Mesenchymal stem cell (in vitro differentiated cells and primary cell): ENCODE measurements around the gene MGA.
"Not testable (repeated sequence)": the region's sequence is repeated elsewhere in the genome, so short reads cannot be mapped to it uniquely, and the experiment has no call there.

ENCODE experiments used
- DNase-seq: peaks from one replicate; pipeline ENCODE4 v3.0.0-alpha.2; 2013
- H2AFZ ChIP-seq: one replicate; pipeline ENCODE4 v1.6.1; 2013; ENCODE audit warnings: low read depth, mild to moderate bottlenecking, control low read depth, inconsistent platforms, low read length, moderate library complexity
- H2AK5ac ChIP-seq: 2 replicates; pipeline ENCODE4 v1.6.1; 2013; ENCODE audit warnings: low read length, moderate library complexity, mild to moderate bottlenecking, inconsistent platforms; ENCODE audit not compliant: severe bottlenecking
- H2BK120ac ChIP-seq: one replicate; pipeline ENCODE4 v1.6.1; 2013; ENCODE audit warnings: low read depth, mild to moderate bottlenecking, inconsistent platforms, low read length, moderate library complexity
- H2BK12ac ChIP-seq, 2 experiments: one replicate each; pipeline ENCODE4 v1.6.1; 2013; ENCODE audit warnings: inconsistent platforms in 2 of 2, low read length in 2 of 2, mild to moderate bottlenecking in 2 of 2, moderate library complexity in 2 of 2, control low read depth in 1 of 2
- H2BK15ac ChIP-seq: one replicate; pipeline ENCODE4 v1.6.1; 2013; ENCODE audit warnings: mild to moderate bottlenecking, low read depth, inconsistent platforms; ENCODE audit not compliant: poor library complexity, severe bottlenecking
- H2BK5ac ChIP-seq: 2 replicates; pipeline ENCODE4 v1.6.1; 2013; ENCODE audit warnings: low read depth, mild to moderate bottlenecking, low read length, control low read depth, inconsistent platforms; ENCODE audit not compliant: poor library complexity, severe bottlenecking
- H3K14ac ChIP-seq, 2 experiments: one replicate each; pipeline ENCODE4 v1.6.1; 2013; ENCODE audit warnings: inconsistent platforms in 2 of 2, low read length in 2 of 2, control low read depth in 1 of 2, mild to moderate bottlenecking in 1 of 2, moderate library complexity in 1 of 2
- H3K18ac ChIP-seq, 2 experiments: one replicate each; pipeline ENCODE4 v1.6.1; 2013; ENCODE audit warnings: inconsistent platforms in 2 of 2, low read length in 2 of 2, control low read depth in 1 of 2, low read depth in 1 of 2, mild to moderate bottlenecking in 1 of 2
- H3K23ac ChIP-seq, 2 experiments: one replicate each; pipeline ENCODE4 v1.6.1; 2013; ENCODE audit warnings: inconsistent platforms in 2 of 2, low read length in 2 of 2, mild to moderate bottlenecking in 2 of 2, moderate library complexity in 2 of 2, control low read depth in 1 of 2
- H3K27ac ChIP-seq: 2 replicates; pipeline ENCODE4 v1.5.1; 2013; ENCODE audit warnings: mild to moderate bottlenecking, moderate library complexity, low read length, control low read depth, inconsistent platforms; ENCODE audit not compliant: poor library complexity, severe bottlenecking
- H3K27me3 ChIP-seq, 2 experiments: 2 replicates each; pipeline versions ENCODE4 v1.6.1 to v1.7.0; 2013; ENCODE audit warnings: low read length in 2 of 2, mild to moderate bottlenecking in 2 of 2, moderate library complexity in 2 of 2, control low read depth in 1 of 2, inconsistent platforms in 1 of 2; ENCODE audit not compliant: control insufficient read depth in 1 of 2, insufficient read depth in 1 of 2
- H3K36me3 ChIP-seq, 2 experiments: 2 replicates each; pipeline versions ENCODE4 v1.6.1 to v1.7.0; 2013; ENCODE audit warnings: low read length in 2 of 2, control low read depth in 1 of 2, inconsistent platforms in 1 of 2, low read depth in 1 of 2, mild to moderate bottlenecking in 1 of 2; ENCODE audit not compliant: insufficient read depth in 2 of 2, control insufficient read depth in 1 of 2
- H3K4ac ChIP-seq, 2 experiments: one replicate each; pipeline ENCODE4 v1.6.1; 2013; ENCODE audit warnings: inconsistent platforms in 2 of 2, low read length in 2 of 2, mild to moderate bottlenecking in 2 of 2, moderate library complexity in 2 of 2, control low read depth in 1 of 2, low read depth in 1 of 2
- H3K4me1 ChIP-seq: 2 replicates; pipeline ENCODE4 v1.6.1; 2013; ENCODE audit warnings: low read depth, low read length, control low read depth; ENCODE audit not compliant: control insufficient read depth, insufficient read depth
- H3K4me2 ChIP-seq: 2 replicates; pipeline ENCODE4 v1.6.1; 2013; ENCODE audit warnings: low read length, mild to moderate bottlenecking, inconsistent platforms; ENCODE audit not compliant: poor library complexity, severe bottlenecking
- H3K4me3 ChIP-seq, 2 experiments: 2 replicates each; pipeline versions ENCODE4 v1.5.1 to v1.7.0; 2013; ENCODE audit warnings: low read length in 2 of 2, mild to moderate bottlenecking in 2 of 2, control low read depth in 1 of 2, low read depth in 1 of 2; ENCODE audit not compliant: insufficient read depth in 1 of 2
- H3K79me1 ChIP-seq: replicated peaks from 2 replicates; pipeline ENCODE4 v1.6.1; 2013; ENCODE audit warnings: mild to moderate bottlenecking, control low read depth, low read length, inconsistent platforms; ENCODE audit not compliant: poor library complexity, severe bottlenecking
- H3K9ac ChIP-seq: 2 replicates; pipeline ENCODE4 v1.7.0; 2013; ENCODE audit warnings: mild to moderate bottlenecking, low read length, moderate library complexity
- H3K9me3 ChIP-seq: 2 replicates; pipeline ENCODE4 v1.7.0; 2013; ENCODE audit warnings: mild to moderate bottlenecking, low read length; ENCODE audit not compliant: control insufficient read depth
- H4K8ac ChIP-seq: one replicate; pipeline ENCODE4 v1.6.1; 2013; ENCODE audit warnings: inconsistent platforms, mild to moderate bottlenecking, low read length, moderate library complexity
- H4K91ac ChIP-seq: one replicate; pipeline ENCODE4 v1.6.1; 2013; ENCODE audit warnings: mild to moderate bottlenecking, low read length, inconsistent platforms
- WGBS: methylation state at CpG from one replicate; pipeline ENCODE4 v1.1.7; 2013; ENCODE audit warnings: mixed read lengths; 5-methylcytosine and 5-hydroxymethylcytosine counted together

MGA gene

DNA sequence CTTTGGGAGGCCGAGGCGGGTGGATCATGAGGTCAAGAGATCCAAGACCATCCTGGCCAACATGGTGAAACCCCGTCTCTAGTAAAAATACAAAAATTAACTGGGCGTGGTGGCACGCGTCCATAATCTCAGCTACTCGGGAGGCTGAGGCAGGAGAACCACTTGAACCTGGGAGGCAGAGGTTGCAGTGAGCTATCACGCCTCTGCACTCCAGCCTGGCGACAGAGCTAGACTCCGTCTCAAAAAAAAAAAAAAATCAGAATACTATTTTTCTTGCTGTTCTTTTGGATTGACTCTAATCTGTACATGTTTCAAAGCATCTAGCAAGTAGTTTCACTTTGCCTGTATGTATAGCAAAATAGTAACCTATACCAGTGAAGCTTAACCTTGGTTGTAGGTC is 75.3 kb downstream of the MGA start:
- H2BK120ac ChIP-seq, H3K9ac ChIP-seq, H2BK15ac ChIP-seq, H3K27ac ChIP-seq, H3K4ac ChIP-seq, H4K91ac ChIP-seq, H3K4me3 ChIP-seq, H2AFZ ChIP-seq, H2BK12ac ChIP-seq, DNase-seq, H3K9me3 ChIP-seq, H3K27me3 ChIP-seq, H3K18ac ChIP-seq, H4K8ac ChIP-seq, H3K4me2 ChIP-seq, H3K23ac ChIP-seq, H3K14ac ChIP-seq, H2AK5ac ChIP-seq, H3K4me1 ChIP-seq, H2BK5ac ChIP-seq: not testable (repeated sequence)
- peaks cover 13% of the 10 kb centered on the region for H3K79me1 ChIP-seq
- H3K36me3 ChIP-seq, result peaks cover 21 to 64% of the 10 kb centered on the region in 2 experiments
- WGBS, result 97% methylated on average over 7 of the region's 10 CpGs

DNA sequence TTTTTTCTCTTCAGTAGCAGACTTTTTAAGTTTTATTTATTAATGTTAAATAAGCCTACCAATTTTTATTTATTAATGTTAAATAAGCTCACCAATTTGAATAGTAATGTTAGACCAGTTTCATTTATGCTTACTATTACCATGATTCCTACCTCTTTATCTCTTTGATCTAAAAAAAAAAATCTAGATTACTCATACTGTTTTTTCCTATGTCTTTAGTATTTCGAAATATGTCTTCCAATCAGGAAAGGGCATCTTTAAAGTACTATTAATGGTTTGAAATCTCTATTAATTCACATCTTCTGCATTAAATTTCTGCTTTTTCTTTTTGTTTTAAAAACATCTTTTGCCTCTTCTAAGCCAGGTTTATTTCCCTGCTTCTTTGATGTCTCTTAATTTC is 86.6 kb downstream of the MGA start:
- Histone ChIP-seq H3K14ac (no peak overlapping the region), H3K4me2 (no peak overlapping the region), H3K4me3 (no peak overlapping the region), H3K23ac (no peak overlapping the region), H2BK15ac (no peak overlapping the region), H2AFZ (no peak overlapping the region), H3K36me3 (peaks cover 19 to 47% of the 10 kb centered on the region in 2 experiments), H3K79me1 (peaks cover 15% of the 10 kb centered on the region), H4K91ac (no peak overlapping the region), H2AK5ac (no peak overlapping the region), H3K27ac (no peak overlapping the region), H3K9me3 (no peaks in the 10 kb centered on the region), H4K8ac (no peak overlapping the region), H2BK5ac (no peak overlapping the region), H3K9ac (no peak overlapping the region), H3K4me1 (no peaks in the 10 kb centered on the region), H3K27me3 (no peaks in the 10 kb centered on the region), H3K4ac (no peak overlapping the region), H2BK120ac (no peak overlapping the region), H2BK12ac (no peak overlapping the region), H3K18ac (no peak overlapping the region)
- no CpG with 5 or more reads among the region's 1 CpG for WGBS
- DNase-seq, result peak; percentile 38

DNA sequence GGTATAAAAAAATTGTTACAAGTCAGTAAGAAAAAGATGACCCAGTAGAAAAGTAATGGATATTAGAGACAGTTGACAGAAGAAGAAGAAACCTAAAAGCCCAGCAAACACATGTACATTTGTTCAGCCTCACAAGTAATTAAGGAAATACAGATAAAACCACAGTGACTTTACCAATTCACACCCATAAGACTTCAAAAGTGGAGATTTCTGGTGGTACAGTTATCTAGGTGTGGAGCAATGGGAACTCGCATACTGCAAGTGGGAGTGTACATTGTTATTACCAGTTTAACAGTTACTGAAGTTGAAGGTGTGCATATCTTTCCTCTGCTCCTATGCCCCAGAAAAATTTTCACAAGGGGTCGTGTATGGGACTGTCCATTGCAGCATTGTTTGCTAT is 96.0 kb downstream of the MGA start:
- no peak overlapping the region for H4K8ac ChIP-seq
- no peak overlapping the region for H2BK5ac ChIP-seq
- no peak overlapping the region for H3K4me3 ChIP-seq
- no peak overlapping the region for H4K91ac ChIP-seq
- H3K4me1 ChIP-seq, result no peaks in the 10 kb centered on the region
- no peak overlapping the region for H3K23ac ChIP-seq
- no peak overlapping the region for H3K18ac ChIP-seq
- H2BK120ac ChIP-seq, result no peak overlapping the region
- H2BK15ac ChIP-seq, result no peak overlapping the region
- no peak overlapping the region for H2AK5ac ChIP-seq
- DNase-seq, result no peak
- H3K27me3 ChIP-seq, result no peaks in the 10 kb centered on the region
- H3K36me3 ChIP-seq, result peaks cover 6 to 60% of the 10 kb centered on the region in 2 experiments
- no peak overlapping the region for H3K4ac ChIP-seq
- WGBS, result 100% methylated on average over 1 of the region's 2 CpGs
- H3K9me3 ChIP-seq, result no peaks in the 10 kb centered on the region
- peaks cover 8% of the 10 kb centered on the region for H3K79me1 ChIP-seq
- H3K4me2 ChIP-seq, result no peak overlapping the region
- H2BK12ac ChIP-seq, result no peak overlapping the region
- no peak overlapping the region for H3K27ac ChIP-seq
- H3K14ac ChIP-seq, result no peak overlapping the region
- no peak overlapping the region for H3K9ac ChIP-seq
- no peak overlapping the region for H2AFZ ChIP-seq

DNA sequence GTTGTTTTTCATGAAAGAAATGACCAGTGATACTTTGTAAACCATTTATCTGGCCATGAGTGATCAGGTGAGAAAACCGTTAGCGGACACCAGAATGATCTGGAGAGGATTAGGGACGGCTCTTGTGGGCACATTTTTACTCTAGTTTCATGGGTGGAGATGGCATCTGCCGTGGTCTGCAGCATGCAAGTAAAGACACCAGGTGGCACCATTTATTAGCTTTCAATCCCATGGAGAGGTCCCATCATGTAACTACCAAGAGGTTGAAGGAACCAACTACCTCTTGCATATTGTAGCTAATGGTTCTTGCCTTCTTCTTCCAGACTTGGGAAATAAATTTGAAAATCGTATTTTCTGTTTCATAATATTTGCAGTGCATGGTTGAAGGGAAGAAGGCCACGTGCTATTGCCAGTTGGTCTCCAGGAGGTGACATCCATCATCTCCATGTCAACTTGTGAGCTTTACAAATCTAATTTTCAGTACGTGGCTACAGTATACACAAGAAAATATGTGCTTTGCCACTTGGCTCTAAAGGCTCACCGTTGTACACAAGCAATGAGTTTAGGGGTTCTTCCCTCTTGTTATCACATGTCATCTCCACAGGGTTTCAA is 112.6 kb downstream of the MGA start:
- H3K36me3 ChIP-seq, result peaks cover 0 to 17% of the 10 kb centered on the region in 2 experiments
- H3K27ac ChIP-seq, result peak overlapping the region; percentile 83
- no peak overlapping the region for H2BK12ac ChIP-seq
- no peak overlapping the region for H2BK5ac ChIP-seq
- H4K91ac ChIP-seq, result no peak overlapping the region
- no peaks in the 10 kb centered on the region for H3K27me3 ChIP-seq
- no peak overlapping the region for H3K23ac ChIP-seq
- no peaks in the 10 kb centered on the region for H3K9me3 ChIP-seq
- H3K4me2 ChIP-seq, result no peak overlapping the region
- peak overlapping the region; percentile 95 for H3K9ac ChIP-seq
- no peak overlapping the region for H4K8ac ChIP-seq
- 75% methylated on average over 8 of the region's 8 CpGs for WGBS
- H2BK15ac ChIP-seq, result no peak overlapping the region
- no peak overlapping the region for H3K14ac ChIP-seq
- no peak overlapping the region for H2BK120ac ChIP-seq
- H2AK5ac ChIP-seq, result no peak overlapping the region
- H3K79me1 ChIP-seq, result peaks cover 8% of the 10 kb centered on the region
- peaks cover 7% of the 10 kb centered on the region for H3K4me1 ChIP-seq
- peak overlapping the region in 1 of 2 experiments; percentile 95 for H3K4me3 ChIP-seq
- no peak overlapping the region for H3K4ac ChIP-seq
- H3K18ac ChIP-seq, result no peak overlapping the region
- peak; percentile 85 for DNase-seq
- no peak overlapping the region for H2AFZ ChIP-seq
